Liver (tissue), 9 donors: ENCODE data around the gene SLC47A2. TPM values are rescaled to one million over a fixed set of nuclear protein-coding genes. Genes with fewer than 3 reads are reported as not detected.

ENCODE experiments used
- DNase-seq: peaks from one replicate; pipeline ENCODE4 v3.0.0-alpha.2; 2017; ENCODE audit warnings: low spot score
- H3K27ac ChIP-seq, 2 donors: one replicate each; pipeline ENCODE4 v1.7.0; 2013; ENCODE audit warnings: inconsistent platforms in 2 of 2, low read length in 2 of 2, control low read depth in 1 of 2, low read depth in 1 of 2, mild to moderate bottlenecking in 1 of 2
- H3K27me3 ChIP-seq, 4 donors: one replicate each; pipeline versions ENCODE4 v1.6.1 to v1.7.0; 2013; ENCODE audit warnings: low read length in 3 of 4, inconsistent platforms in 1 of 4, mild to moderate bottlenecking in 1 of 4, moderate library complexity in 1 of 4; ENCODE audit not compliant: control insufficient read depth in 4 of 4, insufficient read depth in 4 of 4
- H3K36me3 ChIP-seq, 4 donors: one replicate each; pipeline versions ENCODE4 v1.6.1 to v1.7.0; 2013; ENCODE audit warnings: low read length in 3 of 4, mild to moderate bottlenecking in 3 of 4, low read depth in 1 of 4, moderate library complexity in 1 of 4; ENCODE audit not compliant: control insufficient read depth in 4 of 4, insufficient read depth in 3 of 4
- H3K4me1 ChIP-seq, 4 donors: one replicate each; pipeline versions ENCODE4 v1.6.1 to v1.7.0; 2013; ENCODE audit warnings: low read length in 3 of 4, mild to moderate bottlenecking in 3 of 4, moderate library complexity in 1 of 4; ENCODE audit not compliant: control insufficient read depth in 4 of 4, insufficient read depth in 4 of 4
- H3K4me3 ChIP-seq, 3 donors: one replicate each; pipeline versions ENCODE4 v1.6.1 to v1.7.0; 2013; ENCODE audit warnings: low read length in 3 of 3, control low read depth in 1 of 3, low read depth in 1 of 3, mild to moderate bottlenecking in 1 of 3
- H3K9ac ChIP-seq, 2 donors: one replicate each; pipeline ENCODE4 v1.7.0; 2013; ENCODE audit warnings: low read length in 2 of 2, mild to moderate bottlenecking in 2 of 2, moderate library complexity in 2 of 2, control low read depth in 1 of 2, low read depth in 1 of 2
- H3K9me3 ChIP-seq, 4 donors: one replicate each; pipeline versions ENCODE4 v1.6.1 to v1.7.0; 2013; ENCODE audit warnings: low read length in 3 of 4; ENCODE audit not compliant: control insufficient read depth in 4 of 4
- FOXA1 ChIP-seq: IDR thresholded peaks from 2 replicates; pipeline ENCODE4 v1.6.1; 2016; ENCODE audit warnings: antibody characterized with exemption
- FOXA2 ChIP-seq: IDR thresholded peaks from 2 replicates; pipeline ENCODE4 v1.6.1; 2016; ENCODE audit warnings: antibody characterized with exemption
- GABPA ChIP-seq, 2 donors: IDR thresholded peaks in 1 of 2; conservative IDR thresholded peaks in 1 of 2; 2 replicates each; pipeline ENCODE4 v1.6.1; 2016; ENCODE audit warnings: antibody characterized with exemption in 2 of 2, mild to moderate bottlenecking in 1 of 2, moderate library complexity in 1 of 2
- HNF4A ChIP-seq, 2 donors: conservative IDR thresholded peaks; 2 replicates each; pipeline ENCODE4 v1.6.1; 2016; ENCODE audit warnings: antibody characterized with exemption in 2 of 2, mild to moderate bottlenecking in 2 of 2
- HNF4G ChIP-seq: IDR thresholded peaks from 2 replicates; pipeline ENCODE4 v1.6.1; 2016; ENCODE audit warnings: antibody characterized with exemption
- JUND ChIP-seq, 2 donors: IDR thresholded peaks; 2 replicates each; pipeline ENCODE4 v1.6.1; 2016; ENCODE audit warnings: antibody characterized with exemption in 2 of 2
- NR2F2 ChIP-seq: IDR thresholded peaks from 2 replicates; pipeline ENCODE4 v1.6.1; 2016; ENCODE audit warnings: antibody characterized with exemption
- RAD21 ChIP-seq, 2 donors: IDR thresholded peaks; 2 replicates each; pipeline ENCODE4 v1.6.1; 2016; ENCODE audit warnings: antibody characterized with exemption in 2 of 2, mild to moderate bottlenecking in 2 of 2
- REST ChIP-seq: IDR thresholded peaks from 2 replicates; pipeline ENCODE4 v1.6.1; 2016; ENCODE audit warnings: antibody characterized with exemption, mild to moderate bottlenecking
- RXRA ChIP-seq, 2 donors: IDR thresholded peaks; 2 replicates each; pipeline ENCODE4 v1.6.1; 2017 to 2018; ENCODE audit warnings: antibody characterized with exemption in 2 of 2, mild to moderate bottlenecking in 1 of 2
- SP1 ChIP-seq: IDR thresholded peaks from 2 replicates; pipeline ENCODE4 v1.6.1; 2018; ENCODE audit warnings: antibody characterized with exemption, mild to moderate bottlenecking
- TAF1 ChIP-seq: conservative IDR thresholded peaks from 2 replicates; pipeline ENCODE4 v1.6.1; 2016; ENCODE audit warnings: antibody characterized with exemption, mild to moderate bottlenecking
- YY1 ChIP-seq: IDR thresholded peaks from 2 replicates; pipeline ENCODE4 v1.6.1; 2016; ENCODE audit warnings: antibody characterized with exemption, mild to moderate bottlenecking
- WGBS: extraction: QIAGEN DNeasy Blood & Tissue Kit; methylation state at CpG from one replicate; pipeline ENCODE4 v1.1.7; 2013; 5-methylcytosine and 5-hydroxymethylcytosine counted together
- polyA plus RNA-seq, 2 donors: library from polyadenylated mRNA; stranded (reverse) in 1 of 2; unstranded in 1 of 2; fragments of 200-250 nt in 1 of 2; fragments of >200 nt in 1 of 2; fragmentation: Nextera tagmentation in 1 of 2; extraction: Ambion mirVana in 1 of 2; gene quantifications; one replicate each; pipeline versions ENCODE4 v1.2.1 to v1.2.3, GENCODE V29; 2013 to 2015
- total RNA-seq, 2 donors: library from RNA; depleted of rRNA; stranded (reverse); fragments of >200 nt; gene quantifications; one replicate each; pipeline ENCODE4 v1.2.3, GENCODE V29; 2014
- TF ChIP-seq, protein P1 (sequence below): fragments of 150-350 bp; IDR thresholded peaks from 2 replicates; pipeline ENCODE4 v1.5.1; 2017; ENCODE audit warnings: improper control_type of control experiment, low read depth, low read length; ENCODE audit not compliant: missing input control
- TF ChIP-seq, protein P2 (sequence below): IDR thresholded peaks from 2 replicates; pipeline ENCODE4 v1.6.1; 2016; ENCODE audit warnings: antibody characterized with exemption
- TF ChIP-seq, protein P3 (sequence below): IDR thresholded peaks from 2 replicates; pipeline ENCODE4 v1.6.1; 2016; ENCODE audit warnings: antibody characterized with exemption
- TF ChIP-seq, protein P4 (sequence below): IDR thresholded peaks from 2 replicates; pipeline ENCODE4 v1.6.1; 2016; ENCODE audit warnings: antibody characterized with exemption
- donor health status: healthy.
- donor health status: healthy.
- donor health status: healthy.
- donor health status: healthy.
- donor health status: healthy.

Gene SLC47A2
- total and polyA plus RNA-seq, 4 donors = 0.08 TPM; not detected in 3

GRCh38 chr17:19720631-19721426 is 4.4 kb upstream of the SLC47A2 start:
- 48% methylated on average over 9 of the region's 9 CpGs for WGBS
- Histone ChIP-seq H3K27me3 (no peaks in the 10 kb centered on the region), H3K4me1 (peaks cover 0 to 8% (median 4%) of the 10 kb centered on the region in 4 donors), H3K27ac (no peak overlapping the region), H3K36me3 (no peaks in the 10 kb centered on the region), H3K4me3 (no peak overlapping the region), H3K9ac (no peak overlapping the region), H3K9me3 (no peaks in the 10 kb centered on the region)
- peak; percentile 64 for DNase-seq
- TF ChIP-seq JUND (IDR thresholded peaks at IDR 0.05) (peak in 1 of 2 donors; percentile 56), SP1 (peak; percentile 57), GABPA (IDR thresholded peaks at IDR 0.05 in 1 of 2, conservative IDR thresholded peaks at IDR 0.05 in 1 of 2) (no peak), FOXA1 (peak; percentile 12), TAF1 (no peak), REST (peak; percentile 18), RXRA (IDR thresholded peaks at IDR 0.05) (peak; percentile 82 to 92), YY1 (no peak), RAD21 (IDR thresholded peaks at IDR 0.05) (peak in 1 of 2 donors; percentile 20), NR2F2 (no peak), FOXA2 (no peak), HNF4A (conservative IDR thresholded peaks at IDR 0.05) (peak; percentile 83 to 91), HNF4G (peak; percentile 45)
- TF ChIP-seq, protein P1, sequence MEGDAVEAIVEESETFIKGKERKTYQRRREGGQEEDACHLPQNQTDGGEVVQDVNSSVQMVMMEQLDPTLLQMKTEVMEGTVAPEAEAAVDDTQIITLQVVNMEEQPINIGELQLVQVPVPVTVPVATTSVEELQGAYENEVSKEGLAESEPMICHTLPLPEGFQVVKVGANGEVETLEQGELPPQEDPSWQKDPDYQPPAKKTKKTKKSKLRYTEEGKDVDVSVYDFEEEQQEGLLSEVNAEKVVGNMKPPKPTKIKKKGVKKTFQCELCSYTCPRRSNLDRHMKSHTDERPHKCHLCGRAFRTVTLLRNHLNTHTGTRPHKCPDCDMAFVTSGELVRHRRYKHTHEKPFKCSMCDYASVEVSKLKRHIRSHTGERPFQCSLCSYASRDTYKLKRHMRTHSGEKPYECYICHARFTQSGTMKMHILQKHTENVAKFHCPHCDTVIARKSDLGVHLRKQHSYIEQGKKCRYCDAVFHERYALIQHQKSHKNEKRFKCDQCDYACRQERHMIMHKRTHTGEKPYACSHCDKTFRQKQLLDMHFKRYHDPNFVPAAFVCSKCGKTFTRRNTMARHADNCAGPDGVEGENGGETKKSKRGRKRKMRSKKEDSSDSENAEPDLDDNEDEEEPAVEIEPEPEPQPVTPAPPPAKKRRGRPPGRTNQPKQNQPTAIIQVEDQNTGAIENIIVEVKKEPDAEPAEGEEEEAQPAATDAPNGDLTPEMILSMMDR = no peak
- TF ChIP-seq, protein P2, sequence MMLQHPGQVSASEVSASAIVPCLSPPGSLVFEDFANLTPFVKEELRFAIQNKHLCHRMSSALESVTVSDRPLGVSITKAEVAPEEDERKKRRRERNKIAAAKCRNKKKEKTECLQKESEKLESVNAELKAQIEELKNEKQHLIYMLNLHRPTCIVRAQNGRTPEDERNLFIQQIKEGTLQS = no peak
- TF ChIP-seq, protein P3, sequence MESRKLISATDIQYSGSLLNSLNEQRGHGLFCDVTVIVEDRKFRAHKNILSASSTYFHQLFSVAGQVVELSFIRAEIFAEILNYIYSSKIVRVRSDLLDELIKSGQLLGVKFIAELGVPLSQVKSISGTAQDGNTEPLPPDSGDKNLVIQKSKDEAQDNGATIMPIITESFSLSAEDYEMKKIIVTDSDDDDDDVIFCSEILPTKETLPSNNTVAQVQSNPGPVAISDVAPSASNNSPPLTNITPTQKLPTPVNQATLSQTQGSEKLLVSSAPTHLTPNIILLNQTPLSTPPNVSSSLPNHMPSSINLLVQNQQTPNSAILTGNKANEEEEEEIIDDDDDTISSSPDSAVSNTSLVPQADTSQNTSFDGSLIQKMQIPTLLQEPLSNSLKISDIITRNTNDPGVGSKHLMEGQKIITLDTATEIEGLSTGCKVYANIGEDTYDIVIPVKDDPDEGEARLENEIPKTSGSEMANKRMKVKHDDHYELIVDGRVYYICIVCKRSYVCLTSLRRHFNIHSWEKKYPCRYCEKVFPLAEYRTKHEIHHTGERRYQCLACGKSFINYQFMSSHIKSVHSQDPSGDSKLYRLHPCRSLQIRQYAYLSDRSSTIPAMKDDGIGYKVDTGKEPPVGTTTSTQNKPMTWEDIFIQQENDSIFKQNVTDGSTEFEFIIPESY = no peak
- TF ChIP-seq, protein P4, sequence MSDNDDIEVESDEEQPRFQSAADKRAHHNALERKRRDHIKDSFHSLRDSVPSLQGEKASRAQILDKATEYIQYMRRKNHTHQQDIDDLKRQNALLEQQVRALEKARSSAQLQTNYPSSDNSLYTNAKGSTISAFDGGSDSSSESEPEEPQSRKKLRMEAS = no peak
